SK-N-SH (cell line): ENCODE results near the gene MRPL40. TPM values are rescaled to one million over a fixed set of nuclear protein-coding genes. Genes with fewer than 3 reads are reported as not detected.

Experiments
- CTCF ChIA-PET: fragments of 300-600, 350-600 bp; formaldehyde crosslinking; extraction: SDS; loops from one replicate; lab custom pipeline; 2021; lab: Yijun Ruan, JAX
- POLR2A ChIA-PET: fragments of 350-600 bp; sonication (Branson Sonifier 250); formaldehyde crosslinking; extraction: SDS; loops from one replicate; lab custom pipeline; 2020; ENCODE audit warnings: antibody characterized with exemption, inconsistent platforms; lab: Yijun Ruan, JAX
- DNase-seq: peaks from one replicate; pipeline ENCODE4 v3.0.0; 2012
- H2AFZ ChIP-seq: fragments of 200-600 bp; sonication (generic); 2 replicates; pipeline ENCODE4 v1.8.1; 2016; ENCODE audit warnings: antibody characterized with exemption, mild to moderate bottlenecking, low read depth
- H3F3A ChIP-seq: fragments of 200-600 bp; sonication (generic); replicated peaks from 2 replicates; pipeline ENCODE3; 2016; ENCODE audit warnings: antibody characterized with exemption, mild to moderate bottlenecking; ENCODE audit not compliant: insufficient read depth
- H3K27ac ChIP-seq, 2 experiments: fragments of 200-500 bp in 1 of 2; fragments of 200-600 bp in 1 of 2; sonication (Bioruptor generic) in 1 of 2; sonication (generic), shearing (Covaris generic) in 1 of 2; 2 replicates each; pipeline versions ENCODE4 v1.5.1 to v1.6.1; 2014 to 2016; ENCODE audit warnings: low read depth in 2 of 2, inconsistent platforms in 1 of 2, low read length in 1 of 2, mild to moderate bottlenecking in 1 of 2, mixed read lengths in 1 of 2
- H3K27me3 ChIP-seq: fragments of 200-600 bp; sonication (generic), shearing (Covaris generic); 2 replicates; pipeline ENCODE4 v1.6.1; 2016; ENCODE audit warnings: mixed run types; ENCODE audit not compliant: insufficient read depth
- H3K36me3 ChIP-seq, 2 experiments: fragments of 200-500 bp in 1 of 2; fragments of 200-600 bp in 1 of 2; sonication (Bioruptor generic) in 1 of 2; sonication (generic) in 1 of 2; replicated peaks in 1 of 2; 2 replicates each; pipeline versions ENCODE3 to v1.5.1; 2014 to 2016; ENCODE audit warnings: low read length in 1 of 2, mild to moderate bottlenecking in 1 of 2; ENCODE audit not compliant: insufficient read depth in 2 of 2, control insufficient read depth in 1 of 2
- H3K4me1 ChIP-seq, 2 experiments: fragments of 200-500 bp in 1 of 2; fragments of 200-600 bp in 1 of 2; sonication (Bioruptor generic) in 1 of 2; sonication (generic), shearing (Covaris generic) in 1 of 2; 2 replicates each; pipeline versions ENCODE4 v1.5.1 to v1.6.1; 2014 to 2016; ENCODE audit warnings: low read depth in 1 of 2, low read length in 1 of 2, mixed run types in 1 of 2; ENCODE audit not compliant: insufficient read depth in 2 of 2, control insufficient read depth in 1 of 2
- H3K4me2 ChIP-seq: fragments of 200-600 bp; sonication (generic), shearing (Covaris generic); 2 replicates; pipeline ENCODE4 v1.6.1; 2017; ENCODE audit warnings: mixed run types
- H3K4me3 ChIP-seq, 2 experiments: fragments of 200-500 bp in 1 of 2; fragments of 200-600 bp in 1 of 2; sonication (Bioruptor generic) in 1 of 2; sonication (generic), shearing (Covaris generic) in 1 of 2; 2 replicates each; pipeline versions ENCODE4 v1.5.1 to v1.8.1; 2014 to 2016; ENCODE audit warnings: low read depth in 2 of 2, inconsistent platforms in 1 of 2, low read length in 1 of 2, mild to moderate bottlenecking in 1 of 2, mixed read lengths in 1 of 2, moderate library complexity in 1 of 2
- H3K79me2 ChIP-seq: fragments of 200-600 bp; sonication (generic); 2 replicates; pipeline ENCODE4 v1.8.1; 2017; ENCODE audit warnings: mild to moderate bottlenecking; ENCODE audit not compliant: insufficient read depth
- H3K9ac ChIP-seq: fragments of 200-600 bp; sonication (generic); 2 replicates; pipeline ENCODE4 v1.6.1; 2017; ENCODE audit warnings: mixed run types
- H3K9me2 ChIP-seq: fragments of 200-600 bp; sonication (generic); 2 replicates; pipeline ENCODE4 v1.6.1; 2017; ENCODE audit warnings: mixed run types
- H3K9me3 ChIP-seq: fragments of 200-600 bp; sonication (generic); 2 replicates; pipeline ENCODE4 v1.6.1; 2017; ENCODE audit warnings: mixed run types, mild to moderate bottlenecking, moderate library complexity
- H4K20me1 ChIP-seq: fragments of 200-600 bp; sonication (generic); 2 replicates; pipeline ENCODE4 v1.6.1; 2017; ENCODE audit warnings: mild to moderate bottlenecking, mixed run types; ENCODE audit not compliant: insufficient read depth
- CTCF ChIP-seq: fragments of 200-600 bp; sonication (generic); IDR thresholded peaks from 2 replicates; pipeline ENCODE4 v1.6.1; 2017; ENCODE audit warnings: antibody characterized with exemption, mild to moderate bottlenecking, moderate library complexity
- ELF1 ChIP-seq: IDR thresholded peaks from 2 replicates; pipeline ENCODE4 v1.4.0; 2012
- EZH2phosphoT487 ChIP-seq: fragments of 200-600 bp; sonication (generic); IDR thresholded peaks from 2 replicates; pipeline ENCODE4 v1.6.1; 2017; ENCODE audit warnings: low read depth, mixed run types, mild to moderate bottlenecking, antibody characterized with exemption, moderate library complexity, borderline replicate concordance
- FOSL2 ChIP-seq: IDR thresholded peaks from 2 replicates; pipeline ENCODE4 v1.4.0; 2012; ENCODE audit warnings: low read depth, mild to moderate bottlenecking, moderate library complexity, borderline replicate concordance
- FOXJ3 ChIP-seq: sonication (generic); formaldehyde crosslinking; IDR thresholded peaks from 2 replicates; pipeline ENCODE4 v1.5.1; 2020; ENCODE audit warnings: mild to moderate bottlenecking, missing genetic modification reagents
- FOXM1 ChIP-seq: IDR thresholded peaks from 2 replicates; pipeline ENCODE4 v1.4.0; 2012; ENCODE audit warnings: low read depth, mild to moderate bottlenecking
- GATA2 ChIP-seq: sonication (generic); formaldehyde crosslinking; IDR thresholded peaks from 2 replicates; pipeline ENCODE4 v1.5.0; 2020; ENCODE audit warnings: mild to moderate bottlenecking, missing genetic modification reagents
- IRF3 ChIP-seq: fragments of 150-350 bp; IDR thresholded peaks from 2 replicates; pipeline ENCODE4 v1.6.1; 2016; ENCODE audit warnings: mild to moderate bottlenecking, low read depth, low read length
- JUND ChIP-seq: IDR thresholded peaks from 2 replicates; pipeline ENCODE4 v1.4.0; 2012
- MAX ChIP-seq: IDR thresholded peaks from 2 replicates; pipeline ENCODE4 v1.4.0; 2012; ENCODE audit warnings: low read depth
- MEF2A ChIP-seq: IDR thresholded peaks from 2 replicates; pipeline ENCODE4 v1.4.0; 2012; ENCODE audit warnings: low read depth, borderline replicate concordance
- NFIC ChIP-seq: IDR thresholded peaks from 2 replicates; pipeline ENCODE4 v1.4.0; 2012; ENCODE audit warnings: borderline replicate concordance
- PBX3 ChIP-seq: IDR thresholded peaks from 2 replicates; pipeline ENCODE4; 2012
- RAD21 ChIP-seq: IDR thresholded peaks from 2 replicates; pipeline ENCODE4 v1.6.1; 2012; ENCODE audit warnings: mild to moderate bottlenecking, low read length
- RFX5 ChIP-seq: IDR thresholded peaks from 2 replicates; pipeline ENCODE4 v1.6.1; 2012; ENCODE audit warnings: mild to moderate bottlenecking, improper control_type of control experiment, low read length
- RXRA ChIP-seq: IDR thresholded peaks from 2 replicates; pipeline ENCODE4 v1.4.0; 2012; ENCODE audit warnings: low read depth, mild to moderate bottlenecking, borderline replicate concordance
- SMC3 ChIP-seq: IDR thresholded peaks from 2 replicates; pipeline ENCODE4 v1.6.1; 2012; ENCODE audit warnings: low read depth, low read length, improper control_type of control experiment
- TAF1 ChIP-seq: IDR thresholded peaks from 2 replicates; pipeline ENCODE4 v1.6.1; 2012; ENCODE audit warnings: low read depth, mild to moderate bottlenecking, low read length, moderate library complexity, borderline replicate concordance
- TCF12 ChIP-seq: IDR thresholded peaks from 2 replicates; pipeline ENCODE4 v1.4.0; 2012
- USF2 ChIP-seq: fragments of 150-350 bp; IDR thresholded peaks from 2 replicates; pipeline ENCODE4 v1.6.1; 2017; ENCODE audit warnings: antibody characterized with exemption, low read length, low read depth, borderline replicate concordance
- ZBTB33 ChIP-seq: IDR thresholded peaks from 2 replicates; pipeline ENCODE4 v1.4.0; 2012; ENCODE audit warnings: low read depth, borderline replicate concordance
- WGBS: methylation state at CpG from one replicate; pipeline ENCODE4 v1.1.6; 2017; ENCODE audit warnings: low lambda C conversion rate; 5-methylcytosine and 5-hydroxymethylcytosine counted together
- polyA plus RNA-seq, 3 experiments: library from polyadenylated mRNA; depleted of rRNA; stranded (reverse); fragments of >200 nt; gene quantifications; 2 replicates each; pipeline ENCODE4 v1.2.3, GENCODE V29; 2012

MRPL40 gene
- polyA plus RNA-seq, 1 of the 3 experiments (the other 2 are of a cell fraction) = 34.9 TPM

GRCh38 chr22:19387038-19387437 lies 45.3 kb upstream of the MRPL40 start:
- H3K27me3 ChIP-seq = no peaks in the 10 kb centered on the region
- H3K4me2 ChIP-seq = no peak overlapping the region
- no peak for TF ChIP-seq NFIC
- TF ChIP-seq USF2 = no peak
- TF ChIP-seq FOXJ3 (CRISPR knock-in tag) = no peak
- TF ChIP-seq RXRA = no peak
- TF ChIP-seq ELF1 = no peak
- no peak for TF ChIP-seq MEF2A
- TF ChIP-seq RAD21 = no peak
- TF ChIP-seq TAF1 = no peak
- H3F3A ChIP-seq = no peaks in the 10 kb centered on the region
- H2AFZ ChIP-seq = no peak overlapping the region
- peaks cover 0 to 2% of the 10 kb centered on the region in 2 experiments; a peak in 1 of 4 replicates for H3K4me1 ChIP-seq
- no peak for DNase-seq
- ChIA-PET CTCF (interaction anchor here (1.3 to 1.4 kb wide), 2 partner anchors 22 to 87 kb away, joined by 3 to 4 read pairs; no protein-coding TSS in a partner anchor), POLR2A (no interaction called here)
- H3K79me2 ChIP-seq = no peaks in the 10 kb centered on the region
- 51% methylated on average over 2 of the region's 2 CpGs for WGBS
- no peak overlapping the region for H3K4me3 ChIP-seq
- H3K27ac ChIP-seq = no peak overlapping the region
- H3K9me2 ChIP-seq = no peaks in the 10 kb centered on the region
- peaks cover 36 to 85% of the 10 kb centered on the region in 2 experiments for H3K36me3 ChIP-seq
- no peak overlapping the region for H3K9ac ChIP-seq
- no peaks in the 10 kb centered on the region for H4K20me1 ChIP-seq
- no peaks in the 10 kb centered on the region for H3K9me3 ChIP-seq

- no peaks in the 10 kb centered on the region for H3K79me2 ChIP-seq
- no peaks in the 10 kb centered on the region for H3K9me2 ChIP-seq
- H3K4me2 ChIP-seq = no peak overlapping the region
- H4K20me1 ChIP-seq = no peaks in the 10 kb centered on the region
- H3K9me3 ChIP-seq = no peaks in the 10 kb centered on the region
- peaks cover 36 to 85% of the 10 kb centered on the region in 2 experiments for H3K36me3 ChIP-seq
- H3K4me1 ChIP-seq = peaks cover 0 to 2% of the 10 kb centered on the region in 2 experiments; a peak in 1 of 4 replicates
- H3F3A ChIP-seq = no peaks in the 10 kb centered on the region
- no peaks in the 10 kb centered on the region for H3K27me3 ChIP-seq
- H3K27ac ChIP-seq = no peak overlapping the region
- ChIA-PET POLR2A (no interaction called here), CTCF (interaction anchor here (1.3 to 1.4 kb wide), 2 partner anchors 22 to 88 kb away, joined by 3 to 4 read pairs; no protein-coding TSS in a partner anchor)
- no peak for DNase-seq
- no peak overlapping the region for H3K4me3 ChIP-seq
- WGBS = 97% methylated on average over 6 of the region's 7 CpGs
- no peak overlapping the region for H2AFZ ChIP-seq
- H3K9ac ChIP-seq = no peak overlapping the region
- TF ChIP-seq FOSL2 (no peak), SMC3 (no peak), USF2 (no peak), FOXM1 (no peak), NFIC (no peak), PBX3 (no peak), EZH2phosphoT487 (no peak), CTCF (no peak), IRF3 (no peak), MAX (no peak), JUND (no peak), TCF12 (no peak), ELF1 (no peak), RFX5 (no peak), GATA2 (CRISPR knock-in tag) (no peak), ZBTB33 (no peak)
These were observed 44.8 kb upstream of the MRPL40 start for GRCh38 chr22:19387575-19387974.
